GM10266 (cell line): Measurements from ENCODE around the gene ZBED4.

Source experiments
- DNase-seq: peaks from one replicate; pipeline ENCODE4 v3.0.0; 2012; ENCODE audit errors: extremely low spot score
- TF ChIP-seq, protein P1 (sequence below): IDR thresholded peaks from 2 replicates; pipeline ENCODE4 v1.5.1; 2012; ENCODE audit warnings: mild to moderate bottlenecking, low read depth; ENCODE audit not compliant: control insufficient read depth, insufficient read depth; ENCODE audit errors: missing control alignments

Gene ZBED4

DNA sequence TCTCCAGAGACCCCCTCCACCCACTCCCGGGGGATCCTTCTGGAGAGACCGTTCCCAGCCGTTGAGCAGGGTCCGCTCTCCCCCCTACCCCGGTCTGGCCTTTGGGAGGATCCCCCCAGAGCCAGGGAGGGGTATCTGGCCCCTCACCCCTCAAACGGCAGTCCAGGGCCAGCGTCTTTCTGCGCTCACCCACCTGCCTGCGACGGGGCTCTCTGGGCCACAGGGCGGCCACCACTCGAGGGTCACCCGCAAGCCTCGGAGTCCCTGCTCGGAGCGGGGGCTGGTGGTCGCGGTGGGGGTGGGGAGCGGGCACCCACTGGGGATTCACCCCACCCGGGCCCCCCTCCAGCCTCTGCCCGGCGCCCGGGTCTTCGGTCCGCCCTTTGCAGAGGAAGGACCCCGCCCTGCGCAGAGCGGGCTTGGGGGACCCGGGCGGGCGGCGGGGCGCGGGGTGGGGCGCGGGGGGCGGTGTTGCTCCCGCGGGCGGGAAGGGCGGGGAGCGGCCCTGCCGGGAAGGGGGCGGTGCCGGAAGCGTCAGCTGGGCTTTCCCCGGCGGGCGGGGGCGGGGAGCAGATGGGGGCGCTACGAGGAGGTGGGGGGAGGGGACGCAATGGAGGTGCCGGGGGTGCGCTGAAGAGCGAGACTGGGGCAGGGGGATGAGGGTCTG lies 81.4 kb downstream of the ZBED4 start:
- TF ChIP-seq, protein P1, sequence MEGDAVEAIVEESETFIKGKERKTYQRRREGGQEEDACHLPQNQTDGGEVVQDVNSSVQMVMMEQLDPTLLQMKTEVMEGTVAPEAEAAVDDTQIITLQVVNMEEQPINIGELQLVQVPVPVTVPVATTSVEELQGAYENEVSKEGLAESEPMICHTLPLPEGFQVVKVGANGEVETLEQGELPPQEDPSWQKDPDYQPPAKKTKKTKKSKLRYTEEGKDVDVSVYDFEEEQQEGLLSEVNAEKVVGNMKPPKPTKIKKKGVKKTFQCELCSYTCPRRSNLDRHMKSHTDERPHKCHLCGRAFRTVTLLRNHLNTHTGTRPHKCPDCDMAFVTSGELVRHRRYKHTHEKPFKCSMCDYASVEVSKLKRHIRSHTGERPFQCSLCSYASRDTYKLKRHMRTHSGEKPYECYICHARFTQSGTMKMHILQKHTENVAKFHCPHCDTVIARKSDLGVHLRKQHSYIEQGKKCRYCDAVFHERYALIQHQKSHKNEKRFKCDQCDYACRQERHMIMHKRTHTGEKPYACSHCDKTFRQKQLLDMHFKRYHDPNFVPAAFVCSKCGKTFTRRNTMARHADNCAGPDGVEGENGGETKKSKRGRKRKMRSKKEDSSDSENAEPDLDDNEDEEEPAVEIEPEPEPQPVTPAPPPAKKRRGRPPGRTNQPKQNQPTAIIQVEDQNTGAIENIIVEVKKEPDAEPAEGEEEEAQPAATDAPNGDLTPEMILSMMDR = no peak
- DNase-seq = peak; percentile 90

DNA sequence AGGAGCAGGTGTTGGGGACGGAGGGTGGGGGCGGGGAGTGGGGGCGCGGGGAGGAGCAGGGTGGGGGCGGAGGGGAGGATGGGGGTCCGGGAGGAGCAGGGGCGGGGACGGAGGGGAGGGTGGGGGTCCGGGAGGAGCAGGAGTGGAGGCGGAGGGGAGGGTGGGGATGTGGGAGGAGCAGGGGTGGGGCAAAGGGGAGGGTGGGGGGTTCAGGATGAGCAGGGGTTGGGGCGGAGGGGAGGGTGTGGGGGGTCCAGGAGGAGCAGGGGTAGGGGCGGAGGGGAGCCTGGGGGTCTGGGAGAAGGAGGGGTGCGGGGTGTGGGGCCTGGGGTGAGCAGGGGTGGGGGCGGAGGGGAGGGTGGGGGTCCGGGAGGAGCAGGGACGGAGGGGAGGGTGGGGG lies 81.9 kb downstream of the ZBED4 start:
- peak; percentile 69 for DNase-seq
- TF ChIP-seq, protein P1 = no peak

GRCh38 chr22:49936018-49936972 lies 82.7 kb downstream of the ZBED4 start:
- TF ChIP-seq, protein P1 = no peak
- peak; percentile 94 for DNase-seq

DNA sequence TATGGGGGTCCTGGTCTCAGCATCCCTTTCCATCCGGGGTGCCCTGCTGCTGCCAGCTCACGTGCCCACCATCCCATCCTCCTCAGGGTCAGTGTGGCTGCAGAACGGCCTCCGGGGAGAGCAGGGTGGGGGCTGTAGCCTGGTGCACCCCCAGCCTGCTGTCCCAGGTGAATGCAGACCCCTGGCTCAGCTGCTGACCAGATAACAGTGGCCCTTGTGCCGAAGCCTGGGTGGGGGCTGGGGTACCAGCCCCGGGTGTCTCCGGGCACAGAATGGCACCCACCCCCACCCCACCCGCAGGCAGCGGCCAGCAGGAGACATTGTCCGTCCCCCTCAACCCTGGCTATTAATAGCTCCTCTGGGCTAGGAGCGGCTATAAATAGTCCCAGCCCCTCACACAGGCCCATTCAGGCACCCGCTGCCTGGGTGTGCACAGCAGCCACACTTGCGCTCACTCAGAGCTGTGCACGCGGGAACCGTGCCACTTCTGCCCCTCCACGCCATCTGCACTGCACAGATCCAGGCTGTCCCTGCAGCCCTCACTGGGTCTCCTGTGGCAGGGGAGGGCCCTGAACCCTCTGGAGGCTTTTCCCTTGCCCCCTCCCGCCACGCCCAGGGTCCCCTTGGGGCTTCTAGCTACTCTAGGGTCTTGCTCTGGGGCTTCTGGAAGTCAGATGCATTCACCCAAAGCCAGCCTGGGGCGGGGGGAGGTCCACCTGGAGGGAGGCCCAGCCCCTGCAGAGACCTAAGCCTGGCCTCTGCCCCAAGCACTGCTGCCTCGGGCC lies 83.5 kb downstream of the ZBED4 start:
- DNase-seq = no peak
- TF ChIP-seq, protein P1 = no peak

GRCh38 chr22:49937758-49938564 lies 84.3 kb downstream of the ZBED4 start:
- TF ChIP-seq, protein P1 = no peak
- DNase-seq = no peak

DNA sequence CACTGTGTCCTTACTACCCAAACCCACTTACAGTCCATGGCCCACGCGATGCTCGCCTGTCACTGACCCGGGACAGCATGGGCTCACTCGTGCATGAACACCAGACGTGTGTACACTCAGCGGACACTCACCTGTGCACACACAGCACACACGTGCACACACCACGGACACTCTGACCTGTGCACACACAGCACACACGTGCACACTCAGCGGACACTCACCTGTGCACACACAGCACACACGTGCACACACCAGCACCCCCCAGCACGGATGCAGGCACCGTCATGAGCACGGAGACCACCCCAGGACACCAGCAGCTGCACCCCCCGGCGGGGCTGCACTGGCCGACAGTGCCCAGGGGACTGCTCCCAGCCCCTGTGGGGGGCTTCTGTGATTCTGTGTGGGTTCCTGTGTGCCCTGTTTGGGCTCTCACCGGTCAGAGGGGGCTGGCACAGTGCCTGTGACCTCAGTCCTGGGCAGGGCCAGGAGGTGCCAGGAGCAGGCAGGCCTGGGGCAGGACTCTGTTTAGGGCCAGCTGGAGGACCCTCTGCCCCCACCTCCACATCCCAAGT lies 85.0 kb downstream of the ZBED4 start:
- TF ChIP-seq, protein P1 = no peak
- DNase-seq = no peak
